Epithelial cell of esophagus (primary cell): ENCODE results near the gene PPFIA1.

Experiments
- DNase-seq: peaks from one replicate; pipeline ENCODE4 v3.0.0; 2010; ENCODE audit warnings: low read depth
- H3K4me3 ChIP-seq: 2 replicates; pipeline ENCODE4 v1.5.1; 2011; ENCODE audit warnings: mild to moderate bottlenecking, low read length, control low read depth
- TF ChIP-seq, protein P1 (sequence below): IDR thresholded peaks from 2 replicates; pipeline ENCODE4 v1.5.1; 2011; ENCODE audit warnings: low read depth, mild to moderate bottlenecking, low read length, control low read depth, inconsistent platforms; ENCODE audit not compliant: insufficient read depth; ENCODE audit errors: missing control alignments

The PPFIA1 gene

DNA sequence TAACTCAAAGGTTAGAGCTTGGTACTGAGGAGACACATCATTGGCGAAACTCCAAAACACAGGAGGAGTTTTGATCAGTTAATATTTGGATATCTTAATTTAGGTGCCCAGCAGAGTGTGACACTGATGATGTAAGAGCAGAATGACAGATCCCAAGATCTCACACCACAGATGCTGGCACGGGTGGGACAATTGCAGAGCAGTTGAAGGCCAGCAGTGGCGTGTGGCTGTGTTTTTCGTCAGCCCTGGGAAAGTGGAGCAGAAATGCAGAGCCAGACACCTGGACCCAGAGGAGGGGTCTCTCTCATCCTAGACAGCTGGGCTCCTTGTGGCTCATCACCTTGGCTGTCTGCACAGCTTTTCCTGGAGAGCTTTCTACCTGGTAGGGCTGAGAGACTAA lies 68.1 kb downstream of the PPFIA1 start:
- no peak for DNase-seq
- H3K4me3 ChIP-seq = no peak overlapping the region
- TF ChIP-seq, protein P1, sequence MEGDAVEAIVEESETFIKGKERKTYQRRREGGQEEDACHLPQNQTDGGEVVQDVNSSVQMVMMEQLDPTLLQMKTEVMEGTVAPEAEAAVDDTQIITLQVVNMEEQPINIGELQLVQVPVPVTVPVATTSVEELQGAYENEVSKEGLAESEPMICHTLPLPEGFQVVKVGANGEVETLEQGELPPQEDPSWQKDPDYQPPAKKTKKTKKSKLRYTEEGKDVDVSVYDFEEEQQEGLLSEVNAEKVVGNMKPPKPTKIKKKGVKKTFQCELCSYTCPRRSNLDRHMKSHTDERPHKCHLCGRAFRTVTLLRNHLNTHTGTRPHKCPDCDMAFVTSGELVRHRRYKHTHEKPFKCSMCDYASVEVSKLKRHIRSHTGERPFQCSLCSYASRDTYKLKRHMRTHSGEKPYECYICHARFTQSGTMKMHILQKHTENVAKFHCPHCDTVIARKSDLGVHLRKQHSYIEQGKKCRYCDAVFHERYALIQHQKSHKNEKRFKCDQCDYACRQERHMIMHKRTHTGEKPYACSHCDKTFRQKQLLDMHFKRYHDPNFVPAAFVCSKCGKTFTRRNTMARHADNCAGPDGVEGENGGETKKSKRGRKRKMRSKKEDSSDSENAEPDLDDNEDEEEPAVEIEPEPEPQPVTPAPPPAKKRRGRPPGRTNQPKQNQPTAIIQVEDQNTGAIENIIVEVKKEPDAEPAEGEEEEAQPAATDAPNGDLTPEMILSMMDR = no peak

DNA sequence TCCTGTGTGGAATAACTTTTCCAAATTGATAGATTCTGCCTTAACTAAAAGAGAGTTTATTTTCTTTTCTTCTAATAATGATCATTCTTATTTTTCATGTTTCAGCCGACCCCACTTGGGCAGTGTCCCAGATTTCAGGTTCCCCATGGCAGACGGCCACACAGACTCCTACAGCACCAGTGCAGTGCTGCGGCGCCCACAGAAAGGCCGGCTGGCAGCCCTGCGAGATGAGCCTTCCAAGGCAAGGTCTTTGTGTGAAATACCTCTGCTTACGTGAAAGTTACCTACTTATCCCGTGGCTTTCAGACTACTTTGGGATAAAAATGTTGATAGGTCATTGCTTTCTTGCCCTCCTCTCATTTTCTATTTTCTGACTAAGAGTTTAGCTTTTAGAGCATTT lies 68.6 kb downstream of the PPFIA1 start:
- no peak for DNase-seq

DNA sequence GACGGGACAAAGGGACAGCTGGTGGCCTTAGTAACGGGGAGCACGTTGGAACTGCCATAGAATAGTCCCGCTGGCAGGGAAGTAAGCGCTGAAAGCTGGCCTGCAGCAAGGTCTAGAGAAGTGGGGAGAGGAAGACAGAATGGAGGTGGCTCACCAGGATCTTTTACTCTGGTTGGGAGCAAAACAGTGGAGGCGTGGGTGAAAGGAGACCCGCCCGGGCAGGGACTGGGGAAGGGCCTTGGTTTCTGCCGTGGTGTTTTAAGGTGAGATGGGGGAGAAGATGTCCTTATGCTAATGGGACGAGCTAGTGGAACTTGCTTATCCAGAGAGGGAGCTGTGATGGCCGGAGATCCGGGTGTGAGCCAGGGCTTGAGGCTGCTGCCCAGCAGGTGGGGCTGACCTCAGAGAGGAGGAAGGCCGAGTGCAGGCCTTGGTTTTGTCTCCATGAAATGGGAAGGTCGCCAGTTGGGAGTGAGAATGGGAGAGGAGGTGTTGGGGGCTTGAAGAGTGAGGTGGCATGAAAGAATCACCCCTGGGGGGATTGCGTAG lies 71.5 kb downstream of the PPFIA1 start:
- TF ChIP-seq, protein P1 = no peak
- H3K4me3 ChIP-seq = no peak overlapping the region
- no peak for DNase-seq

More for the DNA sequence above, 68.6 kb downstream of the PPFIA1 start:
- TF ChIP-seq, protein P1 = no peak
- H3K4me3 ChIP-seq = no peak overlapping the region

DNA sequence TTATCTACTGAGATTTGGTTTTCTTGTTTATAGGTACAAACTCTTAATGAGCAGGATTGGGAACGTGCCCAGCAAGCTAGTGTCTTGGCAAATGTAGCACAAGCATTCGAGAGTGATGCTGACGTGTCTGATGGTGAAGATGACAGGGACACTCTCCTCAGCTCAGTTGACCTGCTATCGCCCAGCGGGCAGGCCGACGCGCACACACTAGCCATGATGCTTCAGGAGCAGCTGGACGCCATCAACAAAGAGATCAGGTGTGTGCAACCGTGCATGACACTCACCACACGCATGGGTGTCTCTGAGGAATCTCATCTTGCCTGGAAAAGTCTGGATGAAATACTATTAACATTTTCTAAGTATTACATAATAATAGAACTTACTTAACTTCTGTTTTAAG lies 73.1 kb downstream of the PPFIA1 start:
- DNase-seq = no peak
- H3K4me3 ChIP-seq = no peak overlapping the region
- TF ChIP-seq, protein P1 = no peak

DNA sequence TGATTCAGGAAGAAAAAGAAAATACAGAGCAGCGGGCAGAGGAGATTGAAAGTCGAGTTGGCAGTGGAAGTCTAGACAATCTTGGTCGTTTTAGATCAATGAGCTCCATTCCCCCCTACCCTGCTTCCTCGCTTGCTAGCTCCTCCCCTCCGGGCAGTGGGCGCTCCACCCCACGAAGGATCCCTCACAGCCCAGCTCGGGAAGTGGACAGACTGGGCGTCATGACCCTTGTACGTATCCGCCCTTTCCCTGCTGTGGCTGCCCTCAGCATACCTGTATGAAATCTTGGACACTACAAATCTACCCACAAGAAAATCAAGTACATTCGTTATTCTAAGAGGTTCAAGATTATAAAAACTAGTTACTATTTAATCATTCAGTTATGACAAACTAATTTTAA lies 77.7 kb downstream of the PPFIA1 start:
- no peak for DNase-seq
- TF ChIP-seq, protein P1 = no peak
- no peak overlapping the region for H3K4me3 ChIP-seq

DNA sequence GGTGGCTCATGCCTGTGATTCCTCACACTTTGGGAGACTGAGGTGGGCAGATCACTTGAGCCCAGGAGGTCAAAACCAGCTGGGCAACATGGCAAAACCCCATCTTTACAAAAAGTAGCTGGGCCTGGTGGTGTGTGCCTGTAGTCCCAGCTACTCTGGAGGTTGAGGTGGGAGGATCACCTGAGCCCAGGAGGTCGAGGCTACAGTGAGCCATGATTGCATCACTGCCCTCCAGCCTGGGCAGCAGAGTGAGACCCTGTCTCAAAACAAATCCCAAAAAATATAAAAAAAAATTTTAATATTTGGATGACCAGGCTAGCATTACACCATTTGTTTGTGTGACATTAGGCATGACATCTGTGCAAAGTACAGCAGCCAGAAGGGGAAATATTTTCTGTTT lies 78.1 kb downstream of the PPFIA1 start:
- no peak overlapping the region for H3K4me3 ChIP-seq
- TF ChIP-seq, protein P1 = no peak
- DNase-seq = no peak

DNA sequence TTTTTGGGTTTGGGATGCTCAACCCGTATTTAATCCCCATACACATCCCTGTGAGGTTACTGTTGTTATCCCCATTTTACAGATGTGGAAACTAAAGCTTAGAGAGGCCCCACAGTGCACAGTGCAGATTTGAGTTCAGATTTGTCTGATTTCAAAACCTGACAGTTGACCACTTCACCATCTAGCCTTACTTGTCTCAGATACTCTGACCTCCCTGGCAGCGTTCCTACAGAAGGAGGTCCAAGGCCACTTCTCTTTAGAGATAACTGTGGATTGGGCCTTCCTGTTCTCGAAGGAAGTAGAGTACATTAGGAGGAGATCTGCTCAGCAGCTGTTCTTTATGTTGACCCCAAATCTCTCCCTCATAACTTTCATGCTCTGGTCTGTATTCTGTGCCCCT lies 81.2 kb downstream of the PPFIA1 start:
- no peak overlapping the region for H3K4me3 ChIP-seq
- TF ChIP-seq, protein P1 = no peak
- DNase-seq = no peak
